SU-DHL-6 (cell line): ENCODE data around the gene TMEM163.

ENCODE experiments used
- H2AFZ ChIP-seq: fragments of 200-600 bp; sonication (generic); 2 replicates; pipeline ENCODE4 v1.6.1; 2014; ENCODE audit warnings: low read depth, mild to moderate bottlenecking, moderate library complexity, mixed read lengths, antibody characterized with exemption, low read length; ENCODE audit not compliant: severe bottlenecking
- H3F3A ChIP-seq: fragments of 200-600 bp; shearing (Covaris generic); 2 replicates; pipeline ENCODE4 v1.6.0; 2016; ENCODE audit warnings: antibody characterized with exemption, mild to moderate bottlenecking; ENCODE audit not compliant: insufficient read depth
- H3K27ac ChIP-seq: fragments of 200-600 bp; sonication (generic); 2 replicates; pipeline ENCODE4 v1.5.1; 2016; ENCODE audit warnings: low read depth, mild to moderate bottlenecking, low read length, moderate library complexity, mixed read lengths
- H3K27me3 ChIP-seq: fragments of 200-600 bp; sonication (generic), shearing (Covaris generic); 2 replicates; pipeline ENCODE4 v1.6.0; 2014; ENCODE audit warnings: mild to moderate bottlenecking, low read length
- H3K36me3 ChIP-seq: fragments of 200-600 bp; sonication (generic); 2 replicates; pipeline ENCODE4 v1.6.1; 2014; ENCODE audit warnings: mild to moderate bottlenecking, low read length, mixed read lengths
- H3K4me2 ChIP-seq: fragments of 300-600, 200-600 bp; shearing (Covaris generic), sonication (generic); 2 replicates; pipeline ENCODE4 v1.6.0; 2014; ENCODE audit warnings: low read length, low read depth, mild to moderate bottlenecking; ENCODE audit not compliant: poor library complexity, severe bottlenecking
- H3K4me3 ChIP-seq: fragments of 200-600 bp; sonication (generic); 2 replicates; pipeline ENCODE4 v1.5.1; 2014; ENCODE audit warnings: antibody characterized with exemption, low read length, mild to moderate bottlenecking, mixed read lengths; ENCODE audit not compliant: insufficient read depth, poor library complexity, severe bottlenecking
- H3K79me2 ChIP-seq: fragments of 200-600 bp; sonication (generic); 2 replicates; pipeline ENCODE4 v1.6.1; 2014; ENCODE audit warnings: mild to moderate bottlenecking, low read length, moderate library complexity; ENCODE audit not compliant: insufficient read depth
- H3K9ac ChIP-seq: fragments of 200-600 bp; sonication (generic); 2 replicates; pipeline ENCODE4 v1.7.0; 2014; ENCODE audit warnings: mild to moderate bottlenecking, low read length
- H3K9me2 ChIP-seq: fragments of 200-600 bp; sonication (generic); replicated peaks from 2 replicates; pipeline ENCODE4 v1.6.1; 2014; ENCODE audit warnings: low read length; ENCODE audit not compliant: insufficient read depth
- H3K9me3 ChIP-seq: fragments of 200-600 bp; sonication (generic); 2 replicates; pipeline ENCODE4 v1.6.1; 2014; ENCODE audit warnings: low read length, mixed read lengths; ENCODE audit not compliant: insufficient read depth
- H4K20me1 ChIP-seq: fragments of 200-600 bp; sonication (generic); 2 replicates; pipeline ENCODE4 v1.6.1; 2014; ENCODE audit warnings: low read depth, mild to moderate bottlenecking, antibody characterized with exemption, low read length, moderate library complexity, mixed read lengths
- EZH2phosphoT487 ChIP-seq: fragments of 200-600 bp; sonication (generic), shearing (Covaris generic); conservative IDR thresholded peaks from 2 replicates; pipeline ENCODE4 v1.6.1; 2018; ENCODE audit warnings: mild to moderate bottlenecking, antibody characterized with exemption, low read length, moderate library complexity, mixed read lengths
- TF ChIP-seq, protein P1 (sequence below): fragments of 200-600 bp; sonication (generic); IDR thresholded peaks from one replicate; pipeline ENCODE4 v1.5.1; 2017; ENCODE audit warnings: antibody characterized with exemption, mild to moderate bottlenecking, low read length, moderate library complexity; ENCODE audit not compliant: insufficient read depth, poor library complexity, severe bottlenecking

TMEM163 gene

DNA sequence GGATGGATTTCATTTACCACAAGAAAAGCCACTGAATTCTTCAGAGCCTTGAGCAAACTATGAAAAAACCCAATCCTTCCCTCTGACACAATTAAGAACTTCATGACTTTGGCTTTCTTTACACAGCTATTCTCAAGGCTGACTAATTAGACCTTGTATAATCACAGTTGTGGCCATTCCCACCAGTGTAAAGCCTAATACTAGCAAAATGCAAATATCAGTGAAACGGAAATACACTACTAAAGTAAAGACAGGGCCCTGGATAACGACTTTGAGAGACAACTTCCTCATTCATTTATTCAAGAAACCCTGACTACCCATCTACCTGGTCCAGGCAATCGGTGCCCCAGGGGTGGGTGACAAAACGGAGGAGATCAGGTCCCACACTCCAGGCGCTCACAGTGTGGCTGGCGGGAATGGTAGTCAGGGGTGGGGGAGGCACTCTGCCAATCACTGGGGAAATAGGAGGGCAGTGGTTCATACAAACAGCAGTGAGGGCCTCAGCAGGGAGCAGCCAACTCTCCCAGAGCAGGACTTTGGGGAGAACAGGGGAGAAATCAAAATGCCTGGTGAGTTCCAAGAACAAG lies 28.1 kb downstream of the TMEM163 start:
- no peaks in the 10 kb centered on the region for H4K20me1 ChIP-seq
- H3K27me3 ChIP-seq = no peaks in the 10 kb centered on the region
- H3K4me3 ChIP-seq = no peak overlapping the region
- no peaks in the 10 kb centered on the region for H3F3A ChIP-seq
- no peaks in the 10 kb centered on the region for H3K36me3 ChIP-seq
- no peak for TF ChIP-seq EZH2phosphoT487
- TF ChIP-seq, protein P1, sequence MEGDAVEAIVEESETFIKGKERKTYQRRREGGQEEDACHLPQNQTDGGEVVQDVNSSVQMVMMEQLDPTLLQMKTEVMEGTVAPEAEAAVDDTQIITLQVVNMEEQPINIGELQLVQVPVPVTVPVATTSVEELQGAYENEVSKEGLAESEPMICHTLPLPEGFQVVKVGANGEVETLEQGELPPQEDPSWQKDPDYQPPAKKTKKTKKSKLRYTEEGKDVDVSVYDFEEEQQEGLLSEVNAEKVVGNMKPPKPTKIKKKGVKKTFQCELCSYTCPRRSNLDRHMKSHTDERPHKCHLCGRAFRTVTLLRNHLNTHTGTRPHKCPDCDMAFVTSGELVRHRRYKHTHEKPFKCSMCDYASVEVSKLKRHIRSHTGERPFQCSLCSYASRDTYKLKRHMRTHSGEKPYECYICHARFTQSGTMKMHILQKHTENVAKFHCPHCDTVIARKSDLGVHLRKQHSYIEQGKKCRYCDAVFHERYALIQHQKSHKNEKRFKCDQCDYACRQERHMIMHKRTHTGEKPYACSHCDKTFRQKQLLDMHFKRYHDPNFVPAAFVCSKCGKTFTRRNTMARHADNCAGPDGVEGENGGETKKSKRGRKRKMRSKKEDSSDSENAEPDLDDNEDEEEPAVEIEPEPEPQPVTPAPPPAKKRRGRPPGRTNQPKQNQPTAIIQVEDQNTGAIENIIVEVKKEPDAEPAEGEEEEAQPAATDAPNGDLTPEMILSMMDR = no peak
- peak overlapping the region; percentile 14 for H3K4me2 ChIP-seq
- H3K9me2 ChIP-seq = no peaks in the 10 kb centered on the region
- no peaks in the 10 kb centered on the region for H3K79me2 ChIP-seq
- peak overlapping the region; percentile 47 for H2AFZ ChIP-seq
- H3K9me3 ChIP-seq = no peaks in the 10 kb centered on the region
- peak overlapping the region; percentile 8; the same call in 1 of the 2 replicates for H3K9ac ChIP-seq
- peak overlapping the region; percentile 0; the same call in 1 of the 2 replicates for H3K27ac ChIP-seq

- H3K27me3 ChIP-seq = no peaks in the 10 kb centered on the region
- no peaks in the 10 kb centered on the region for H3K79me2 ChIP-seq
- no peaks in the 10 kb centered on the region for H3K9me2 ChIP-seq
- no peaks in the 10 kb centered on the region for H3K9me3 ChIP-seq
- H3F3A ChIP-seq = no peaks in the 10 kb centered on the region
- no peak overlapping the region for H3K4me3 ChIP-seq
- H3K4me2 ChIP-seq = no peak overlapping the region
- no peak overlapping the region for H3K27ac ChIP-seq
- no peak overlapping the region for H3K9ac ChIP-seq
- H3K36me3 ChIP-seq = no peaks in the 10 kb centered on the region
- TF ChIP-seq, protein P1 = no peak
- TF ChIP-seq EZH2phosphoT487 = no peak
- H2AFZ ChIP-seq = no peak overlapping the region
- no peaks in the 10 kb centered on the region for H4K20me1 ChIP-seq
Measured at GRCh38 chr2:134689315-134689714, 29.5 kb downstream of the TMEM163 start.

DNA sequence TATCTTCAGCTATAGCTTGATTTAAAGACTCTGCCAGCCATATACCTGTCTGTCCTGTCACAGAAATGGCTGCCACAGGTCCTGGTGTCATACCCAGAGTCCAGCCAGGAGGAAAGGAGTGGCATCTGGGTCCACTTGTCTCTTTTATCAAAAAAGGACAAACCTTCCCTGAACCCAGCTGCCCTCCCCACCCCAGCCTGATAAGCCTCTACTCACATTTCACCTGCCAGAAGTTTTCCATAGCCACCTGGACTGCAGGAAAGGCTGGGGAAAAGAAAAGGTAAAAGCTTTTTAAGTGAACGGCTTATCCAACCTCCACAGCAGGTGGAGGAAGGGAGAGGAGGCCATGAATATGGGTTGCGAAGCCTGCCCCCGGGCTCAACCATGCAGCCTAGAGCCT lies 32.8 kb downstream of the TMEM163 start:
- no peak overlapping the region for H3K4me2 ChIP-seq
- no peak overlapping the region for H3K9ac ChIP-seq
- no peaks in the 10 kb centered on the region for H3F3A ChIP-seq
- H3K9me3 ChIP-seq = no peaks in the 10 kb centered on the region
- no peaks in the 10 kb centered on the region for H3K36me3 ChIP-seq
- H3K27ac ChIP-seq = no peak overlapping the region
- TF ChIP-seq, protein P1 = no peak
- TF ChIP-seq EZH2phosphoT487 = no peak
- H4K20me1 ChIP-seq = no peaks in the 10 kb centered on the region
- H3K27me3 ChIP-seq = no peaks in the 10 kb centered on the region
- H2AFZ ChIP-seq = no peak overlapping the region
- no peaks in the 10 kb centered on the region for H3K79me2 ChIP-seq
- no peak overlapping the region for H3K4me3 ChIP-seq
- H3K9me2 ChIP-seq = no peaks in the 10 kb centered on the region
